ENCODE results near the gene EVI5. TPM values are rescaled to one million over a fixed set of nuclear protein-coding genes. Genes with fewer than 3 reads are reported as not detected.

Gene EVI5
- total RNA-seq, 1 donor from 2014 or later = 13.7 TPM

DNA sequence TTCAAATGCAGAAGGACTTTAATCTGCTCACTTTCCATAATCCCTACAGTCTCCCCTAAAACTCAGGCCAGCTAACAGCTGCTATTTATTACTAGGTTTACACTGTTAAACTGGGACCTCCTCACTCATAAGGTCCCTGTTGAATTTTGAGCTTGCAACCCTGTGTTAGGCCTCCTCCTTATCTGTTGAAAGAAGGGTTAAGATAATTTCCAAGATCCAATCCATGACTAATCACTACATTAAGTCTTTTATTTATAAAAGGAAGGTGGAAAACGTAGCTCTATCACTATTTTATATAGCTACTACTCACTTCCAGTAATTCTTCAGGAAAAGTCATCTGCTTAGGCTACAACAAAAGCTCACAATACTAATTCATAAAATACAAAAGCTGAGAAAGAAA lies 79.5 kb downstream of the EVI5 start:
- Histone ChIP-seq H3K9me3 (ENCODE audit: low read depth) (no peaks in the 10 kb centered on the region), H3F3A (ENCODE audit: low read depth) (no peaks in the 10 kb centered on the region), H3K9ac (no peak overlapping the region), H3K4me1 (peaks cover 4% of the 10 kb centered on the region), H4K20me1 (ENCODE audit: low read depth) (peaks cover 3% of the 10 kb centered on the region), H3K27ac (no peak overlapping the region), H3K27me3 (no peaks in the 10 kb centered on the region), H3K4me3 (no peak overlapping the region), H2AFZ (replicated peaks) (no peak overlapping the region), H3K4me2 (no peak overlapping the region), H3K36me3 (no peaks in the 10 kb centered on the region), H3K79me2 (ENCODE audit: low read depth) (no peaks in the 10 kb centered on the region)
- no peaks in the 10 kb centered on the region for H3K9me3 Mint-ChIP-seq
- no peak for TF ChIP-seq EZH2phosphoT487 (IDR thresholded peaks at IDR 0.05)
- TF ChIP-seq, protein P1, sequence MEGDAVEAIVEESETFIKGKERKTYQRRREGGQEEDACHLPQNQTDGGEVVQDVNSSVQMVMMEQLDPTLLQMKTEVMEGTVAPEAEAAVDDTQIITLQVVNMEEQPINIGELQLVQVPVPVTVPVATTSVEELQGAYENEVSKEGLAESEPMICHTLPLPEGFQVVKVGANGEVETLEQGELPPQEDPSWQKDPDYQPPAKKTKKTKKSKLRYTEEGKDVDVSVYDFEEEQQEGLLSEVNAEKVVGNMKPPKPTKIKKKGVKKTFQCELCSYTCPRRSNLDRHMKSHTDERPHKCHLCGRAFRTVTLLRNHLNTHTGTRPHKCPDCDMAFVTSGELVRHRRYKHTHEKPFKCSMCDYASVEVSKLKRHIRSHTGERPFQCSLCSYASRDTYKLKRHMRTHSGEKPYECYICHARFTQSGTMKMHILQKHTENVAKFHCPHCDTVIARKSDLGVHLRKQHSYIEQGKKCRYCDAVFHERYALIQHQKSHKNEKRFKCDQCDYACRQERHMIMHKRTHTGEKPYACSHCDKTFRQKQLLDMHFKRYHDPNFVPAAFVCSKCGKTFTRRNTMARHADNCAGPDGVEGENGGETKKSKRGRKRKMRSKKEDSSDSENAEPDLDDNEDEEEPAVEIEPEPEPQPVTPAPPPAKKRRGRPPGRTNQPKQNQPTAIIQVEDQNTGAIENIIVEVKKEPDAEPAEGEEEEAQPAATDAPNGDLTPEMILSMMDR (IDR thresholded peaks at IDR 0.05) = no peak
- TF ChIP-seq EZH2 (IDR thresholded peaks at IDR 0.05) = no peak
- H3K27ac Mint-ChIP-seq = no peak overlapping the region
- peaks cover 2% of the 10 kb centered on the region for H3K36me3 Mint-ChIP-seq
- H3K27me3 Mint-ChIP-seq (ENCODE audit: insufficient read depth, low read depth) = no peaks in the 10 kb centered on the region
- no peak overlapping the region for H3K4me3 Mint-ChIP-seq
- peaks cover 5% of the 10 kb centered on the region for H3K4me1 Mint-ChIP-seq
- DNase-seq (ENCODE audit: low spot score) = no peak

DNA sequence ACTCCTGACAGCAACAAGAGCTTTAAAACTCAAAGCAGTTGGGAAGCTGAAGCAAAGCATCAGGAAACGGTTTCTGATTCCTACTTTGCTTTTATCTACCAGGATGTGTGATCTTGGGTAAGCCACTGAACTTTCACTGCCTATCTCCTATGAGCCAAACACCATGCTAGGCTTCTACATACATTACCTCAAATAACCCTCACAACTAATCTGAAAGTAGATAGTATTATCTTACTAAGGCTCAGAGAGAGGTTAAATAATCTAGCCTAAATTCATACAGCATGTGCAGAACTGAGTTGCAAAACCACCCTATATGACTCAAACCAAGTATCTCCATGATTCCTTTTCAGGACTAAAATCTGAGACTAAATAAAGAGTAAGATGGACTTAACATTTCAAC lies 83.8 kb downstream of the EVI5 start:
- Histone ChIP-seq H3K36me3 (no peaks in the 10 kb centered on the region), H3K79me2 (ENCODE audit: low read depth) (no peaks in the 10 kb centered on the region), H3K4me2 (no peak overlapping the region), H3K4me3 (no peak overlapping the region), H3K27ac (no peak overlapping the region), H3K4me1 (peaks cover 4% of the 10 kb centered on the region), H2AFZ (replicated peaks) (no peak overlapping the region), H4K20me1 (ENCODE audit: low read depth) (no peaks in the 10 kb centered on the region), H3K27me3 (no peaks in the 10 kb centered on the region), H3K9ac (no peak overlapping the region), H3F3A (ENCODE audit: low read depth) (no peaks in the 10 kb centered on the region), H3K9me3 (ENCODE audit: low read depth) (no peaks in the 10 kb centered on the region)
- peaks cover 5% of the 10 kb centered on the region for H3K4me1 Mint-ChIP-seq
- H3K4me3 Mint-ChIP-seq = no peak overlapping the region
- no peaks in the 10 kb centered on the region for H3K27me3 Mint-ChIP-seq (ENCODE audit: insufficient read depth, low read depth)
- H3K27ac Mint-ChIP-seq = no peak overlapping the region
- no peak for DNase-seq (ENCODE audit: low spot score)
- H3K36me3 Mint-ChIP-seq = peaks cover 2% of the 10 kb centered on the region
- no peaks in the 10 kb centered on the region for H3K9me3 Mint-ChIP-seq
- no peak for TF ChIP-seq EZH2 (IDR thresholded peaks at IDR 0.05)
- TF ChIP-seq, protein P1 (IDR thresholded peaks at IDR 0.05) = no peak
- no peak for TF ChIP-seq EZH2phosphoT487 (IDR thresholded peaks at IDR 0.05)

DNA sequence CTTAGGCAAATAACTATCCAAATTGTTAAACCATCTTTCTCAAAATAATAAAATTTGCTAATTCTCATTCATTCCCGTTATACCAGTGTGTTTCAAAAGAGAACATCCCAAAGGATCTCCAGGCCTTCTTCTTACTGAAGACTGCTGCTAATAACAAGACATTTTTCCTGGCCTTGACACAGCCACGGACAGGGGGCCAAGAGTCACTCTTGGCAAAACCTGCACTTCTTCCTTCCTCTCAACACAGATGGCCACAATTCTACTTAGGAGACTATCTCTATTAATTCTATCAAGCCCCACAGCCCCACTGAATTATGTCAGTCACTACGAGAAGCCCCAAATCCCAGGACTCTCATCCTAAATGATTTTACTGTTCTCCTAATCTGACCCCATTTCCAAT lies 86.0 kb downstream of the EVI5 start:
- H3K9me3 Mint-ChIP-seq = no peaks in the 10 kb centered on the region
- no peak overlapping the region for H3K4me3 Mint-ChIP-seq
- H3F3A ChIP-seq (ENCODE audit: low read depth) = no peaks in the 10 kb centered on the region
- no peaks in the 10 kb centered on the region for H3K9me3 ChIP-seq (ENCODE audit: low read depth)
- H2AFZ ChIP-seq (replicated peaks) = no peak overlapping the region
- no peaks in the 10 kb centered on the region for H3K27me3 ChIP-seq
- no peak overlapping the region for H3K4me2 ChIP-seq
- TF ChIP-seq, protein P1 (IDR thresholded peaks at IDR 0.05) = no peak
- no peak for TF ChIP-seq EZH2 (IDR thresholded peaks at IDR 0.05)
- H3K4me1 Mint-ChIP-seq = no peaks in the 10 kb centered on the region
- H3K36me3 Mint-ChIP-seq = peaks cover 8% of the 10 kb centered on the region
- H3K9ac ChIP-seq = no peak overlapping the region
- no peaks in the 10 kb centered on the region for H3K4me1 ChIP-seq
- DNase-seq (ENCODE audit: low spot score) = no peak
- no peaks in the 10 kb centered on the region for H3K36me3 ChIP-seq
- no peak overlapping the region for H3K27ac Mint-ChIP-seq
- no peaks in the 10 kb centered on the region for H3K27me3 Mint-ChIP-seq (ENCODE audit: insufficient read depth, low read depth)
- no peaks in the 10 kb centered on the region for H3K79me2 ChIP-seq (ENCODE audit: low read depth)
- no peaks in the 10 kb centered on the region for H4K20me1 ChIP-seq (ENCODE audit: low read depth)
- no peak overlapping the region for H3K4me3 ChIP-seq
- no peak overlapping the region for H3K27ac ChIP-seq

GRCh38 chr1:92695104-92695503 lies 89.8 kb downstream of the EVI5 start:
- Histone ChIP-seq H3K4me3 (no peak overlapping the region), H3F3A (ENCODE audit: low read depth) (no peaks in the 10 kb centered on the region), H3K9ac (no peak overlapping the region), H3K4me2 (no peak overlapping the region), H2AFZ (replicated peaks) (no peak overlapping the region), H3K9me3 (ENCODE audit: low read depth) (no peaks in the 10 kb centered on the region), H3K27ac (no peak overlapping the region), H3K36me3 (peaks cover 4% of the 10 kb centered on the region), H3K27me3 (no peaks in the 10 kb centered on the region), H3K79me2 (ENCODE audit: low read depth) (no peaks in the 10 kb centered on the region), H4K20me1 (ENCODE audit: low read depth) (no peaks in the 10 kb centered on the region), H3K4me1 (no peaks in the 10 kb centered on the region)
- DNase-seq (ENCODE audit: low spot score) = no peak
- Mint-ChIP-seq H3K4me1 (no peaks in the 10 kb centered on the region), H3K9me3 (no peaks in the 10 kb centered on the region), H3K36me3 (peaks cover 6% of the 10 kb centered on the region), H3K27me3 (ENCODE audit: insufficient read depth, low read depth) (no peaks in the 10 kb centered on the region), H3K27ac (no peak overlapping the region), H3K4me3 (no peak overlapping the region)
- TF ChIP-seq EZH2phosphoT487 (IDR thresholded peaks at IDR 0.05) (no peak), EZH2 (IDR thresholded peaks at IDR 0.05) (no peak)
- TF ChIP-seq, protein P1 (IDR thresholded peaks at IDR 0.05) = no peak

Measured in neural progenitor cell (in vitro differentiated cells).